DND-41 (cell line): ENCODE data around the gene RPL14.

Source experiments
- ATAC-seq: fragments of 200-7000 bp; cut with Tn5 transposase; 3 replicates; pipeline ENCODE4 v1.9.1; 2021; ENCODE audit warnings: low read depth; ENCODE audit not compliant: insufficient read depth
- DNase-seq: peaks from one replicate; pipeline ENCODE4 v3.0.0-alpha.2; 2020
- H2AFZ ChIP-seq: 2 replicates; pipeline ENCODE4 v1.6.0; 2012; ENCODE audit warnings: low read depth, low read length
- H3K27ac ChIP-seq: 2 replicates; pipeline ENCODE4 v1.5.1; 2012; ENCODE audit warnings: low read length, inconsistent platforms
- H3K27me3 ChIP-seq: fragments of 200-600 bp; sonication (generic); 2 replicates; pipeline ENCODE4 v1.6.0; 2012; ENCODE audit warnings: low read length, mild to moderate bottlenecking, inconsistent platforms; ENCODE audit not compliant: insufficient read depth, poor library complexity
- H3K36me3 ChIP-seq: 2 replicates; pipeline ENCODE4 v1.5.1; 2012; ENCODE audit warnings: low read length, inconsistent platforms; ENCODE audit not compliant: insufficient read depth
- H3K4me1 ChIP-seq: 2 replicates; pipeline ENCODE4 v1.5.1; 2012; ENCODE audit warnings: mild to moderate bottlenecking, low read length; ENCODE audit not compliant: insufficient read depth
- H3K4me2 ChIP-seq: 2 replicates; pipeline ENCODE4 v1.6.0; 2012; ENCODE audit warnings: mild to moderate bottlenecking, moderate library complexity, low read length, inconsistent platforms; ENCODE audit not compliant: insufficient read depth
- H3K4me3 ChIP-seq, 2 experiments: fragments of 200-600 bp in 1 of 2; shearing (Covaris generic) in 1 of 2; 2 replicates each; pipeline ENCODE4 v1.5.1; 2012 to 2016; ENCODE audit warnings: inconsistent platforms in 2 of 2, low read length in 2 of 2, mild to moderate bottlenecking in 2 of 2, low read depth in 1 of 2, moderate library complexity in 1 of 2
- H3K79me2 ChIP-seq: 2 replicates; pipeline ENCODE4 v1.6.0; 2012; ENCODE audit warnings: low read length, inconsistent platforms; ENCODE audit not compliant: insufficient read depth
- H3K9ac ChIP-seq: 2 replicates; pipeline ENCODE4 v1.6.0; 2012; ENCODE audit warnings: low read depth, mild to moderate bottlenecking, inconsistent platforms, low read length, moderate library complexity
- H3K9me3 ChIP-seq: 2 replicates; pipeline ENCODE4 v1.5.1; 2012; ENCODE audit warnings: low read length, moderate library complexity, mild to moderate bottlenecking, inconsistent platforms; ENCODE audit not compliant: insufficient read depth, severe bottlenecking
- H4K20me1 ChIP-seq: 2 replicates; pipeline ENCODE4 v1.6.0; 2012; ENCODE audit warnings: low read length; ENCODE audit not compliant: insufficient read depth
- EZH2 ChIP-seq: IDR thresholded peaks from 3 replicates; pipeline ENCODE4 v1.6.1; 2012; ENCODE audit warnings: borderline replicate concordance, low read depth, mild to moderate bottlenecking, moderate library complexity, low read length, inconsistent platforms; ENCODE audit not compliant: severe bottlenecking
- TF ChIP-seq, protein P1 (sequence below): IDR thresholded peaks from 2 replicates; pipeline ENCODE4 v1.5.1; 2012; ENCODE audit warnings: borderline replicate concordance, low read length, moderate library complexity, mild to moderate bottlenecking; ENCODE audit not compliant: poor library complexity, severe bottlenecking; ENCODE audit errors: extremely low read depth

RPL14 gene

DNA sequence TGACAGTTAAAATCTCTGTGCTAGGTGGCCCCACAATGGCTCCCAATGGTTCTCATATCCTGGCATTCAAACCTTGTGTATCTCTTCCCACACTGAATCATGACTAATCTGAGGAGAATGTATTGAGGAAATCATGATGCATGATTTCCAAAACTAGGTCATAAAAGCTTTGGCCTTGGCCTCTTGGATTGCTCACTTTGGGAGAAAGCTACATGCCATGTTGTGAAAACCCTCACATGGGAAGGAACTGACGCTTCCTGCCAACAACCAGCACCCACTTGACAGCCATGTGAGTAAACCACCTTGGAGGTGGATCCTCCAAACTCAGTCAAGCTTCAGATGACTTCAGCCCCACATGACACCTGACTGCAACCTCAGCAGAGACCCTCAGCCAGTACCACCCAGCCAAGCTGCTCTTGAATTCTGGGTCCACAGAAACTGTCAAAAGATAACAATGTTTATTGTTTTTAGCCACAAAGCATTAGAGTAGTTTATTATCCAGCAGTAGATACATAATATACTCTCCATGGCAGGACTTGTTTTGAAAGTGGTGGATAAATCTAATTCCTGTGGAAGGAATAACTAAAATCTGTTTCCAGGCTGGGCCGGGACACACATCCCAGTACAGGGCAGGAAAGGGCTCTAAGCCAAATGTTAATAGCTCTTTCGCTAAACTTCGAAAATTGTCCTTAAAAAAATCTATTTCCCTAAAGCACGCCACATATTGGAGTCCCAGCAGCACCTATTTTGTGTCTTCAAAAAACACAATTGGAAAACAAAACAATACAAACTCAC lies 47.7 kb downstream of the RPL14 start:
- Histone ChIP-seq H3K27ac (no peak overlapping the region), H3K9ac (peak overlapping the region; percentile 57), H3K36me3 (peaks cover 5% of the 10 kb centered on the region; the same call in 1 of the 2 replicates), H2AFZ (peak overlapping the region; percentile 92), H3K4me1 (peaks cover 27% of the 10 kb centered on the region), H3K4me2 (peak overlapping the region; percentile 68), H3K27me3 (no peaks in the 10 kb centered on the region), H3K79me2 (no peaks in the 10 kb centered on the region), H3K9me3 (no peaks in the 10 kb centered on the region), H3K4me3 (peak overlapping the region in 1 of 2 experiments; percentile 72; a peak in 2 of 4 replicates), H4K20me1 (no peaks in the 10 kb centered on the region)
- ATAC-seq (no peak), DNase-seq (no peak)
- TF ChIP-seq, protein P1, sequence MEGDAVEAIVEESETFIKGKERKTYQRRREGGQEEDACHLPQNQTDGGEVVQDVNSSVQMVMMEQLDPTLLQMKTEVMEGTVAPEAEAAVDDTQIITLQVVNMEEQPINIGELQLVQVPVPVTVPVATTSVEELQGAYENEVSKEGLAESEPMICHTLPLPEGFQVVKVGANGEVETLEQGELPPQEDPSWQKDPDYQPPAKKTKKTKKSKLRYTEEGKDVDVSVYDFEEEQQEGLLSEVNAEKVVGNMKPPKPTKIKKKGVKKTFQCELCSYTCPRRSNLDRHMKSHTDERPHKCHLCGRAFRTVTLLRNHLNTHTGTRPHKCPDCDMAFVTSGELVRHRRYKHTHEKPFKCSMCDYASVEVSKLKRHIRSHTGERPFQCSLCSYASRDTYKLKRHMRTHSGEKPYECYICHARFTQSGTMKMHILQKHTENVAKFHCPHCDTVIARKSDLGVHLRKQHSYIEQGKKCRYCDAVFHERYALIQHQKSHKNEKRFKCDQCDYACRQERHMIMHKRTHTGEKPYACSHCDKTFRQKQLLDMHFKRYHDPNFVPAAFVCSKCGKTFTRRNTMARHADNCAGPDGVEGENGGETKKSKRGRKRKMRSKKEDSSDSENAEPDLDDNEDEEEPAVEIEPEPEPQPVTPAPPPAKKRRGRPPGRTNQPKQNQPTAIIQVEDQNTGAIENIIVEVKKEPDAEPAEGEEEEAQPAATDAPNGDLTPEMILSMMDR: no peak
- no peak for TF ChIP-seq EZH2

- Histone ChIP-seq H3K36me3 (peaks cover 12% of the 10 kb centered on the region), H3K9me3 (no peaks in the 10 kb centered on the region), H2AFZ (peak within 1 kb of the TSS; percentile 92), H3K27me3 (no peaks in the 10 kb centered on the region), H3K4me3 (peak within 1 kb of the TSS; percentile 37 to 72), H3K4me2 (peak within 1 kb of the TSS; percentile 68), H3K9ac (peak within 1 kb of the TSS; percentile 57), H3K79me2 (no peaks in the 10 kb centered on the region), H4K20me1 (no peaks in the 10 kb centered on the region), H3K27ac (peak within 1 kb of the TSS; percentile 68), H3K4me1 (peaks cover 27% of the 10 kb centered on the region)
- ATAC-seq (peak; percentile 82), DNase-seq (peak; percentile 74)
- TF ChIP-seq EZH2: no peak
- TF ChIP-seq, protein P1: peak; percentile 53
Measured at GRCh38 chr3:40505599-40506462, 48.7 kb downstream of the RPL14 start, which contains the start of gene ZNF620. TSS of gene ZNF620 (plus strand) at chr3:40506039. CDS start at chr3:40506353, 314 bp downstream.

GRCh38 chr3:40511031-40511718 lies 54.0 kb downstream of the RPL14 start:
- Histone ChIP-seq H3K9ac (no peak overlapping the region), H2AFZ (no peak overlapping the region), H3K79me2 (no peaks in the 10 kb centered on the region), H4K20me1 (no peaks in the 10 kb centered on the region), H3K36me3 (peaks cover 48% of the 10 kb centered on the region), H3K27me3 (no peaks in the 10 kb centered on the region), H3K4me3 (no peak overlapping the region), H3K4me2 (no peak overlapping the region), H3K4me1 (peaks cover 14% of the 10 kb centered on the region), H3K27ac (no peak overlapping the region), H3K9me3 (no peaks in the 10 kb centered on the region)
- ATAC-seq (no peak), DNase-seq (no peak)
- TF ChIP-seq, protein P1: no peak
- no peak for TF ChIP-seq EZH2
